ENCODE results near the gene MKLN1. TPM values are rescaled to one million over a fixed set of nuclear protein-coding genes. Genes with fewer than 3 reads are reported as not detected.

The MKLN1 gene
- total and polyA plus RNA-seq, 12 donors: 9.5 to 48.2 (median 41.1) TPM

GRCh38 chr7:131443496-131443895 is 115.8 kb downstream of the MKLN1 start:
- intact Hi-C loops (cut with DNase I): loop anchor here in 1 of 10 donors (5.0 kb wide), 1 partner anchor 546 kb away; no protein-coding TSS in a partner anchor
- no peak for DNase-seq
- no peak overlapping the region for H3K27ac ChIP-seq
- peaks cover 0 to 8% (median 0%) of the 10 kb centered on the region in 11 donors for H3K9me3 ChIP-seq
- H3K4me3 ChIP-seq: no peak overlapping the region
- peaks cover 0 to 92% (median 0%) of the 10 kb centered on the region in 9 donors for H3K36me3 ChIP-seq
- peaks cover 0 to 9% (median 0%) of the 10 kb centered on the region in 9 donors for H3K4me1 ChIP-seq
- ATAC-seq: peak in 4 of 8 donors; percentile 35 to 88 (median 48)
- WGBS, 2 donors: 81 to 85% methylated on average over 5 of the region's 5 CpGs
- TF ChIP-seq CTCF (IDR thresholded peaks at IDR 0.05): no peak
- no peaks in the 10 kb centered on the region for H3K27me3 ChIP-seq

- Histone ChIP-seq H3K4me3 (no peak overlapping the region), H3K36me3 (peaks cover 0 to 94% (median 0%) of the 10 kb centered on the region in 9 donors), H3K27ac (no peak overlapping the region), H3K27me3 (no peaks in the 10 kb centered on the region), H3K9me3 (peaks cover 0 to 8% (median 0%) of the 10 kb centered on the region in 11 donors), H3K4me1 (no peaks in the 10 kb centered on the region)
- intact Hi-C loops (cut with DNase I): loop anchor here in 1 of 10 donors (5.0 kb wide), 1 partner anchor 547 kb away; no protein-coding TSS in a partner anchor
- DNase-seq (no peak), ATAC-seq (no peak)
- 96 to 100% methylated on average over 1 of the region's 1 CpG for WGBS, 2 donors
- TF ChIP-seq CTCF (IDR thresholded peaks at IDR 0.05): no peak
These were observed 117.0 kb downstream of the MKLN1 start for GRCh38 chr7:131444683-131445082.

- WGBS, 2 donors: 94 to 99% methylated on average over 2 of the region's 2 CpGs
- Histone ChIP-seq H3K27ac (no peak overlapping the region), H3K9me3 (no peaks in the 10 kb centered on the region), H3K27me3 (no peaks in the 10 kb centered on the region), H3K4me3 (no peak overlapping the region), H3K4me1 (no peaks in the 10 kb centered on the region), H3K36me3 (peaks cover 0 to 85% (median 0%) of the 10 kb centered on the region in 9 donors)
- TF ChIP-seq CTCF (IDR thresholded peaks at IDR 0.05): no peak
- ATAC-seq (no peak), DNase-seq (no peak)
- intact Hi-C loops (cut with DNase I): no loop called here
These were observed 121.8 kb downstream of the MKLN1 start for GRCh38 chr7:131449373-131449902.

GRCh38 chr7:131454498-131454897 is 126.8 kb downstream of the MKLN1 start:
- Histone ChIP-seq H3K27me3 (no peaks in the 10 kb centered on the region), H3K36me3 (peaks cover 0 to 61% (median 0%) of the 10 kb centered on the region in 9 donors), H3K4me3 (no peak overlapping the region), H3K9me3 (no peaks in the 10 kb centered on the region), H3K4me1 (peaks cover 0 to 5% (median 0%) of the 10 kb centered on the region in 9 donors), H3K27ac (no peak overlapping the region)
- intact Hi-C loops (cut with DNase I): no loop called here
- TF ChIP-seq CTCF (IDR thresholded peaks at IDR 0.05): no peak
- 98 to 100% methylated on average over 1 of the region's 1 CpG for WGBS, 2 donors
- DNase-seq (no peak), ATAC-seq (no peak)
